CD8-positive, alpha-beta memory T cell (primary cell): ENCODE measurements around the gene MGAM2. TPM values are rescaled to one million over a fixed set of nuclear protein-coding genes. Genes with fewer than 3 reads are reported as not detected.

Experiments used
- CTCF ChIA-PET: fragments of 350-600 bp; sonication (Branson Sonifier 250); formaldehyde crosslinking; loops from one replicate; lab custom pipeline; 2021; ENCODE audit warnings: antibody characterized with exemption; lab: Charles Lee
- POLR2A ChIA-PET: fragments of 350-600 bp; sonication (Branson Sonifier 250); formaldehyde crosslinking; loops from one replicate; lab custom pipeline; 2021; ENCODE audit warnings: antibody characterized with exemption; lab: Charles Lee
- DNase-seq, 5 donors: peaks; one replicate each; pipeline versions ENCODE4 v3.0.0 to v3.0.0-alpha.2; 2020 to 2022; ENCODE audit warnings: mixed read lengths in 1 of 5
- H3K27ac ChIP-seq: one replicate; pipeline ENCODE4 v1.7.0; 2013; ENCODE audit warnings: low read depth, mild to moderate bottlenecking, low read length, moderate library complexity
- H3K27me3 ChIP-seq: 2 replicates; pipeline ENCODE4 v1.7.0; 2013; ENCODE audit warnings: low read length, mild to moderate bottlenecking; ENCODE audit not compliant: insufficient read depth, poor library complexity, severe bottlenecking
- H3K36me3 ChIP-seq: 2 replicates; pipeline ENCODE4 v1.7.0; 2013; ENCODE audit warnings: mild to moderate bottlenecking, low read length, moderate library complexity; ENCODE audit not compliant: insufficient read depth
- H3K4me1 ChIP-seq: 2 replicates; pipeline ENCODE4 v1.7.0; 2013; ENCODE audit warnings: mild to moderate bottlenecking, low read length, moderate library complexity; ENCODE audit not compliant: insufficient read depth
- H3K4me3 ChIP-seq: 2 replicates; pipeline ENCODE4 v1.7.0; 2013; ENCODE audit warnings: mild to moderate bottlenecking, low read length
- H3K9me3 ChIP-seq: 2 replicates; pipeline ENCODE4 v1.7.0; 2013; ENCODE audit warnings: mild to moderate bottlenecking, low read length
- H3K27ac Mint-ChIP-seq, 8 donors: one replicate each; pipeline ENCODE4 v1.8.0; 2020 to 2021; ENCODE audit warnings: mixed read lengths in 8 of 8, mild to moderate bottlenecking in 6 of 8, inconsistent platforms in 3 of 8, moderate library complexity in 3 of 8
- H3K27me3 Mint-ChIP-seq, 2 donors: one replicate each; pipeline ENCODE4 v1.8.0; 2020 to 2021; ENCODE audit warnings: mixed read lengths in 2 of 2, mild to moderate bottlenecking in 1 of 2, moderate library complexity in 1 of 2
- H3K36me3 Mint-ChIP-seq, 3 donors: one replicate each; pipeline ENCODE4 v1.8.0; 2020 to 2021; ENCODE audit warnings: mixed read lengths in 3 of 3, inconsistent platforms in 1 of 3, mild to moderate bottlenecking in 1 of 3
- H3K4me1 Mint-ChIP-seq, 3 donors: one replicate each; pipeline ENCODE4 v1.8.0; 2020 to 2021; ENCODE audit warnings: mixed read lengths in 3 of 3, inconsistent platforms in 1 of 3, mild to moderate bottlenecking in 1 of 3
- H3K4me3 Mint-ChIP-seq, 7 donors: one replicate each; pipeline ENCODE4 v1.8.0; 2020 to 2021; ENCODE audit warnings: mixed read lengths in 7 of 7, mild to moderate bottlenecking in 6 of 7, moderate library complexity in 4 of 7, inconsistent platforms in 2 of 7
- H3K9me3 Mint-ChIP-seq, 5 donors: one replicate each; pipeline ENCODE4 v1.8.0; 2020 to 2022; ENCODE audit warnings: mixed read lengths in 5 of 5, mild to moderate bottlenecking in 3 of 5, moderate library complexity in 2 of 5, inconsistent platforms in 1 of 5
- polyA plus RNA-seq: library from polyadenylated mRNA; unstranded; fragments of 300-500 nt; fragmentation: Illumina TruSeq; gene quantifications from one replicate; pipeline ENCODE4 v1.2.3, GENCODE V29; 2021
- total RNA-seq, 2 experiments: library from RNA; stranded (reverse); gene quantifications; one replicate each; pipeline ENCODE4 v1.2.3, GENCODE V29; 2021

MGAM2 gene
- total and polyA plus RNA-seq, 3 experiments from 2014 or later: not detected

- ChIA-PET CTCF (no interaction called here), POLR2A (no interaction called here)
- Mint-ChIP-seq H3K4me3 (no peak overlapping the region), H3K27ac (peak overlapping the region in 1 of 8 donors; percentile 1), H3K27me3 (peaks cover 7 to 10% of the 10 kb centered on the region in 2 donors), H3K4me1 (no peaks in the 10 kb centered on the region), H3K9me3 (peaks cover 0 to 2% (median 0%) of the 10 kb centered on the region in 5 donors), H3K36me3 (no peaks in the 10 kb centered on the region)
- Histone ChIP-seq H3K27ac (no peak overlapping the region), H3K9me3 (no peaks in the 10 kb centered on the region), H3K27me3 (no peaks in the 10 kb centered on the region), H3K36me3 (no peaks in the 10 kb centered on the region), H3K4me1 (no peaks in the 10 kb centered on the region), H3K4me3 (no peak overlapping the region)
- no peak for DNase-seq
Observed at GRCh38 chr7:142108728-142109505, 2.6 kb upstream of the MGAM2 start.

GRCh38 chr7:142110098-142110497 is 1.4 kb upstream of the MGAM2 start:
- Histone ChIP-seq H3K9me3 (no peaks in the 10 kb centered on the region), H3K4me1 (no peaks in the 10 kb centered on the region), H3K27me3 (no peaks in the 10 kb centered on the region), H3K27ac (no peak overlapping the region), H3K4me3 (no peak overlapping the region), H3K36me3 (no peaks in the 10 kb centered on the region)
- ChIA-PET POLR2A (no interaction called here), CTCF (no interaction called here)
- Mint-ChIP-seq H3K4me3 (no peak overlapping the region), H3K36me3 (no peaks in the 10 kb centered on the region), H3K27ac (no peak overlapping the region), H3K4me1 (no peaks in the 10 kb centered on the region), H3K27me3 (peaks cover 4 to 7% of the 10 kb centered on the region in 2 donors), H3K9me3 (peaks cover 0 to 2% (median 0%) of the 10 kb centered on the region in 5 donors)
- no peak for DNase-seq

GRCh38 chr7:142110638-142111037 is 880 bp upstream of the MGAM2 start:
- Histone ChIP-seq H3K9me3 (no peaks in the 10 kb centered on the region), H3K36me3 (no peaks in the 10 kb centered on the region), H3K27me3 (no peaks in the 10 kb centered on the region), H3K4me1 (no peaks in the 10 kb centered on the region), H3K4me3 (no peak overlapping the region), H3K27ac (no peak overlapping the region)
- POLR2A ChIA-PET: no interaction called here
- H3K4me1 Mint-ChIP-seq: no peaks in the 10 kb centered on the region
- no peaks in the 10 kb centered on the region for H3K36me3 Mint-ChIP-seq
- H3K27me3 Mint-ChIP-seq: peaks cover 4% of the 10 kb centered on the region in 2 donors
- no peak overlapping the region for H3K27ac Mint-ChIP-seq
- CTCF ChIA-PET: no interaction called here
- peaks cover 0 to 2% (median 0%) of the 10 kb centered on the region in 5 donors for H3K9me3 Mint-ChIP-seq
- no peak overlapping the region for H3K4me3 Mint-ChIP-seq
- DNase-seq: no peak

GRCh38 chr7:142112086-142112485 is 568 bp downstream of the MGAM2 start:
- Histone ChIP-seq H3K4me1 (no peaks in the 10 kb centered on the region), H3K36me3 (no peaks in the 10 kb centered on the region), H3K27me3 (no peaks in the 10 kb centered on the region), H3K9me3 (no peaks in the 10 kb centered on the region), H3K27ac (no peak overlapping the region), H3K4me3 (no peak overlapping the region)
- H3K4me3 Mint-ChIP-seq: no peak overlapping the region
- no peak for DNase-seq
- no peak overlapping the region for H3K27ac Mint-ChIP-seq
- POLR2A ChIA-PET: no interaction called here
- peaks cover 0 to 2% (median 0%) of the 10 kb centered on the region in 5 donors for H3K9me3 Mint-ChIP-seq
- H3K27me3 Mint-ChIP-seq: peaks cover 0 to 4% of the 10 kb centered on the region in 2 donors
- CTCF ChIA-PET: no interaction called here
- no peaks in the 10 kb centered on the region for H3K4me1 Mint-ChIP-seq
- no peaks in the 10 kb centered on the region for H3K36me3 Mint-ChIP-seq

GRCh38 chr7:142114207-142114606 is 2.7 kb downstream of the MGAM2 start:
- Histone ChIP-seq H3K27me3 (no peaks in the 10 kb centered on the region), H3K9me3 (no peaks in the 10 kb centered on the region), H3K27ac (no peak overlapping the region), H3K4me1 (no peaks in the 10 kb centered on the region), H3K36me3 (no peaks in the 10 kb centered on the region), H3K4me3 (no peak overlapping the region)
- Mint-ChIP-seq H3K36me3 (no peaks in the 10 kb centered on the region), H3K4me3 (no peak overlapping the region), H3K9me3 (peaks cover 0 to 2% (median 0%) of the 10 kb centered on the region in 5 donors), H3K4me1 (no peaks in the 10 kb centered on the region), H3K27me3 (peaks cover 0 to 4% of the 10 kb centered on the region in 2 donors), H3K27ac (no peak overlapping the region)
- no peak for DNase-seq
- CTCF ChIA-PET: no interaction called here
- POLR2A ChIA-PET: no interaction called here

DNA sequence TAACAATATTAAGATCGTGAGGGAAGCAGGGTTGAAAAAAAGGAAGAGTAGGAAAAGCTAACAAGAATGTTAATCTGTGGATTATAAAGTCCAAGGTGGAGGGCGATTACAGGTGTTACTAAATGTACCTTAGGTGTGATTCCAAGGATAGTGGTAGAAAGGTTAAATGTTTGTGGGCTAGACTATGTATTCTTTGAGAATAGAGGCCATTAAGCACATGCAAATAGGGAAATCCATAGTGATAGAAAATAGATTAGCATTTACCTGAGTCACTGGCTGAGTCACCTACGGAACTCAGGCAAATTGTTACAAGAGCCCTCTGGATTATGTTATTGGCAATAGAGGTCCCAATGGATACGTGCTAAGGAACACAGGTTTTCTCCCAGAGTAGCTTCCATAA is 9.0 kb downstream of the MGAM2 start:
- CTCF ChIA-PET: no interaction called here
- Mint-ChIP-seq H3K27ac (no peak overlapping the region), H3K27me3 (peaks cover 1 to 3% of the 10 kb centered on the region in 2 donors), H3K4me1 (no peaks in the 10 kb centered on the region), H3K4me3 (no peak overlapping the region), H3K9me3 (peaks cover 0 to 2% (median 0%) of the 10 kb centered on the region in 5 donors), H3K36me3 (no peaks in the 10 kb centered on the region)
- POLR2A ChIA-PET: no interaction called here
- H3K27ac ChIP-seq: no peak overlapping the region
- H3K27me3 ChIP-seq: no peaks in the 10 kb centered on the region
- H3K9me3 ChIP-seq: no peaks in the 10 kb centered on the region
- DNase-seq: no peak
- H3K36me3 ChIP-seq: no peaks in the 10 kb centered on the region
- no peak overlapping the region for H3K4me3 ChIP-seq
- H3K4me1 ChIP-seq: no peaks in the 10 kb centered on the region

GRCh38 chr7:142123184-142123583 is 11.7 kb downstream of the MGAM2 start:
- no peak overlapping the region for H3K27ac Mint-ChIP-seq
- H3K27ac ChIP-seq: no peak overlapping the region
- no peaks in the 10 kb centered on the region for H3K27me3 ChIP-seq
- ChIA-PET CTCF (no interaction called here), POLR2A (no interaction called here)
- H3K4me3 Mint-ChIP-seq: no peak overlapping the region
- no peaks in the 10 kb centered on the region for H3K36me3 ChIP-seq
- H3K9me3 Mint-ChIP-seq: peaks cover 0 to 4% (median 0%) of the 10 kb centered on the region in 5 donors
- no peaks in the 10 kb centered on the region for H3K36me3 Mint-ChIP-seq
- H3K4me1 ChIP-seq: no peaks in the 10 kb centered on the region
- no peak overlapping the region for H3K4me3 ChIP-seq
- H3K9me3 ChIP-seq: no peaks in the 10 kb centered on the region
- DNase-seq: no peak
- peaks cover 5 to 11% of the 10 kb centered on the region in 2 donors for H3K27me3 Mint-ChIP-seq
- H3K4me1 Mint-ChIP-seq: no peaks in the 10 kb centered on the region

DNA sequence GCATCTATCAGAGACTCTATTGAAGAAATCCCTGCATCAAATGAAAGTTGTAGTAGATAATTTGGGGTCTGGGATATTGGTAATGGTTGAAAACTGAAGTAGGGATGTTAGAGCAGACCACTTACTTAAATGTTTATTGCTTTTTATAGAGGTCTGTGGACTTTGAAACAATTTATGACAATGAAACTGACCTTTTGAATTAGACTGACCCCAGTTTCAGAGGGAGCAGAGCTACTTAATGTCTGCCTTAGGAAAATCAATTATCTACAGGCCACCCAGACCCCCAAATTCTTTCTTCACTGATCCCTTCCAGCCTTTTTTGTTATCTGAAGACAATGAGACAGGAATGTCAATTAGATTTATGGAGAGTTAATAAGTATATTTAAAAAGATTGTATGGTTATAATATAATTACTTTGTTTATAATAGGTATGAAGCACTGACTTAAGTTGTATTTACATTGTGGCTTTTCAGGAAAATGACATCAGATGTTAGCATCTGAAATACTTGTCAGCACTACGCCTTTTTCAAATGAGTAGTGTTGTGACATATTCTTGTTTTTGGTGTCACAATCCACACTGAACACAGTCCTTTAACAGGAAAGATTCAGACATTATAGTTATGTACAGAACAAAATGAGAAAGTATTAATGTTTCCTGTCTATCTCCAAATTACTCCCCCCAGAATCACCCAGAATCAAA is 13.9 kb downstream of the MGAM2 start:
- Mint-ChIP-seq H3K4me1 (no peaks in the 10 kb centered on the region), H3K27me3 (peaks cover 4 to 19% of the 10 kb centered on the region in 2 donors), H3K9me3 (peaks cover 0 to 5% (median 0%) of the 10 kb centered on the region in 5 donors), H3K36me3 (no peaks in the 10 kb centered on the region), H3K4me3 (no peak overlapping the region), H3K27ac (no peak overlapping the region)
- DNase-seq: no peak
- Histone ChIP-seq H3K4me3 (no peak overlapping the region), H3K36me3 (no peaks in the 10 kb centered on the region), H3K9me3 (no peaks in the 10 kb centered on the region), H3K4me1 (no peaks in the 10 kb centered on the region), H3K27me3 (no peaks in the 10 kb centered on the region), H3K27ac (no peak overlapping the region)
- ChIA-PET POLR2A (no interaction called here), CTCF (no interaction called here)
